Mucosa of rectum (tissue), 2 donors: ENCODE data around the gene GABRR1.

ENCODE experiments used
- H3K27ac ChIP-seq, 2 donors: one replicate each; pipeline ENCODE4 v1.7.0; 2013; ENCODE audit warnings: inconsistent platforms in 2 of 2, low read depth in 2 of 2, low read length in 2 of 2
- H3K27me3 ChIP-seq, 2 donors: one replicate each; pipeline ENCODE4 v1.7.0; 2013; ENCODE audit warnings: low read length in 2 of 2; ENCODE audit not compliant: control insufficient read depth in 2 of 2, insufficient read depth in 2 of 2
- H3K36me3 ChIP-seq, 2 donors: one replicate each; pipeline ENCODE4 v1.7.0; 2013; ENCODE audit warnings: low read length in 2 of 2; ENCODE audit not compliant: control insufficient read depth in 2 of 2, insufficient read depth in 2 of 2
- H3K4me1 ChIP-seq, 2 donors: one replicate each; pipeline ENCODE4 v1.7.0; 2013; ENCODE audit warnings: low read length in 2 of 2, mild to moderate bottlenecking in 1 of 2; ENCODE audit not compliant: control insufficient read depth in 2 of 2, insufficient read depth in 2 of 2
- H3K4me3 ChIP-seq, 2 donors: one replicate each; pipeline ENCODE4 v1.7.0; 2013; ENCODE audit warnings: low read length in 2 of 2
- H3K9ac ChIP-seq, 2 donors: one replicate each; pipeline ENCODE4 v1.7.0; 2013; ENCODE audit warnings: low read length in 2 of 2, low read depth in 1 of 2, mild to moderate bottlenecking in 1 of 2
- H3K9me3 ChIP-seq, 2 donors: one replicate each; pipeline ENCODE4 v1.7.0; 2013; ENCODE audit warnings: low read length in 2 of 2; ENCODE audit not compliant: control insufficient read depth in 2 of 2
- donor health status: healthy.
- donor health status: Normal muscosa, but diverticular disease.

GABRR1 gene

DNA sequence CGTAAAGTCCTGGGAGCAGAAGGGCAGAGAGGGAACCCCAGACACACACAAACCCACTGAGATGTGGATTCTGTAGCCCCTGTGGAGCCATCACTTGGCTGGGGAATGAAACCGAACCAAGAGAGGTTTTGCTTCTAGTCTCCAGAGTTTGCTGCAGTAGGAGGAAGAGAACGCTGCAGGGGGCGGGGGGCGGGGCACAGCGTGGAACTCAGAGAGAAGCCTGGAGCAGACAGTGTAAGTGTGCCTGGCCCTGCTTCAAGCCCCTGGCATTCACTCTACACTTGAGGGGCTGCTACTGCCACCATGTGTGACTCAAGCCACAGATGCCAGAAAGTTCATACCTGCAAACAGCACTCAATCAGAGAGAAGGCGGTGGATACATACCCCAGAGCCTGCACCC, 18.9 kb downstream of the GABRR1 start:
- H3K4me3 ChIP-seq = no peak overlapping the region
- H3K27me3 ChIP-seq = no peaks in the 10 kb centered on the region
- no peaks in the 10 kb centered on the region for H3K36me3 ChIP-seq
- H3K27ac ChIP-seq = no peak overlapping the region
- H3K4me1 ChIP-seq = no peaks in the 10 kb centered on the region
- peaks cover 0 to 4% of the 10 kb centered on the region in 2 donors for H3K9me3 ChIP-seq
- no peak overlapping the region for H3K9ac ChIP-seq

DNA sequence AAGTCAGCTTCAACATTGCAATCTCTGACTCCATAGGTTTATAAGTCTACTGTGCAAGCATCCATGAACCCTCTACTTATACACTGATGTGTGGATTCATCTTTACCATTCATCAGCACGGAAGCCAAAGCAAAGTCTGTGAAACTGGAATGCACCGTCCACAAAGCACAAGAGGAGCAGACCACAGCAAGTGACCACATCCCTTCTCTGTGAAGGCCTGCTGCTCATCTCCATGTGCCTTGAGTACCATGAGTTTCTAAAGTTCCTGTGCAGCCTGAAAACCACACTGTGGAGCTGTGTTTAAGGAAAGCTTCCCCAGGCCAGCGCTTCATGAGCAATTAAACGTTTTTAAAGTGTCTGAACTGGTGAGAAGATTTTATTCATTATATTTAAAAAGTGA, 20.0 kb downstream of the GABRR1 start:
- H3K36me3 ChIP-seq = no peaks in the 10 kb centered on the region
- H3K27ac ChIP-seq = no peak overlapping the region
- H3K9ac ChIP-seq = no peak overlapping the region
- H3K4me3 ChIP-seq = no peak overlapping the region
- H3K9me3 ChIP-seq = peaks cover 0 to 4% of the 10 kb centered on the region in 2 donors
- no peaks in the 10 kb centered on the region for H3K4me1 ChIP-seq
- no peaks in the 10 kb centered on the region for H3K27me3 ChIP-seq

DNA sequence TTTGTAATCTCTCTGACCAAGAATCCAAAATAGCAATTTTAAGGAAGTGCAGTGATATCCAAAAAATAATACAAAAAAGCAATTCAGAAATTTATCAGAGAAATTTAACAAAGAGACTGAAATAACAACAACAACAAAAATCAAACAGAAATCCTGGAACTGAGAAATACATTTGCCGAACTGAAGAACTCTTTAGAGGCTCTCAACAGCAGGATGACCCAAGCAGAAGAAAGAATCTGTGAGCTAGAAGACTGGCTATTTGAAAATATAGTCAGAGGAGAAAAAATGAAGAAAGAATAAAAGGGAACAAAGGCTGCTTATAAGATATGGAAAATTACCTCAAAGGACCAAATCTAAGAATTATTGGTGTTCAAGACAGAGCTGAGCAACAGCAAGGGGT, 22.6 kb downstream of the GABRR1 start:
- Histone ChIP-seq H3K4me3 (no peak overlapping the region), H3K4me1 (no peaks in the 10 kb centered on the region), H3K9me3 (peaks cover 0 to 4% of the 10 kb centered on the region in 2 donors), H3K9ac (no peak overlapping the region), H3K27ac (no peak overlapping the region), H3K27me3 (no peaks in the 10 kb centered on the region), H3K36me3 (no peaks in the 10 kb centered on the region)

DNA sequence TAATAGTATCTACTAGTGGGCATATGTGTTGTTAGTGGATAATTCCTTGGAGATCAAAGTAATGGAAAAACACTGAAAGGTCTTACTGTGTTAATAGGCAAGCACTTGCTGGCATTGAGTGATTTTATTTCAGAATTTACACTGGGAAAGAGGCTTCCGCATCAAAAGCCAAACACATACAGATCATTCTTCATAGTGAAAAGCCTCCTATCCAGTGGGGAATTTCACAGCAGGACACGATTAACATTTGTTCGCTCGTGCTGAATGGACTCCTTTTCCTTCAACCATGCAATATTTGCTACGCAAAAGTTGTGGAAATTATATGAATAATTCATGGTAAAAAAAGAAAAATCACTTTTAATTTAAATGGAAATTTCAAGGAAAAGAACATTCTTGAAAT, 26.4 kb downstream of the GABRR1 start:
- Histone ChIP-seq H3K9me3 (peaks cover 0 to 3% of the 10 kb centered on the region in 2 donors), H3K27me3 (no peaks in the 10 kb centered on the region), H3K27ac (no peak overlapping the region), H3K36me3 (no peaks in the 10 kb centered on the region), H3K4me1 (no peaks in the 10 kb centered on the region), H3K4me3 (no peak overlapping the region), H3K9ac (no peak overlapping the region)

DNA sequence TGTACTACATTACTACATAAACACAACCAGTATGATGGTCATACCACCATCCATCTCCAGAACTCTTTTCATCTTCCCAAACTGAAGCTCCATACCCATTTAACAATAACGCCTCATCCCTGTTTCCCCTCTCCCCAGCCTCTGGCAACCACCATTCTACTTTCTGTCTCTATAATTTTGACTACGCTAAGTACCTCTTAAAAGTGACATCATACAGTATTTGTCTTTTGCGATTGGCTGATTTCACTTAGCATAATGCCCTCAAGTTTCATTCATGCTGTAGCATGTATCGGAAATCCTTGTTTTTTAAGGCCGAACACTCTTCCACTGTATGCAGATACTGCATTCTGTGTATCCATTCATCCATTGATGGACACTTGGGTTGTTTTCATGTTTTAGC, 29.7 kb downstream of the GABRR1 start:
- Histone ChIP-seq H3K4me3 (no peak overlapping the region), H3K27ac (no peak overlapping the region), H3K36me3 (no peaks in the 10 kb centered on the region), H3K9ac (no peak overlapping the region), H3K9me3 (no peaks in the 10 kb centered on the region), H3K4me1 (no peaks in the 10 kb centered on the region), H3K27me3 (no peaks in the 10 kb centered on the region)

DNA sequence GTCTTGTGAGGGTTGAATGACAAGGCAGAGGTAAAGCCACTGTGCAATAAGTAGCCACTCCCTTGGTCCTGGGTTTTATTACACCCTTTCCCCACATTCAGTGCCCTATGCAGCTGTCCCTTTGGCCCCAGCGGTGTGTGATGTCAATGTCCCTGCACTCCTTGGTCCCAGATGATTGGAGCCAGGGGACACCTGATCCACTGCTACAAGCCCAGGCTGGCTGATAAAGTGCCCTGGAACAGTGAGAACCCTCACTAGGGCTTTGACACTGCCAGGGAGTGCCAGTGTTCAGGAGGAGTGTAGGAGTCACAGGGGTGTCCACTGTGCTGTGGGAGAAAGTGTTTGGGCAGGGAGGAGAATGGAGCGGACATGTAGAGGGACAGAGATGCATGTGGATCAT, 30.4 kb downstream of the GABRR1 start:
- Histone ChIP-seq H3K27ac (no peak overlapping the region), H3K36me3 (no peaks in the 10 kb centered on the region), H3K9me3 (no peaks in the 10 kb centered on the region), H3K4me1 (no peaks in the 10 kb centered on the region), H3K27me3 (no peaks in the 10 kb centered on the region), H3K4me3 (no peak overlapping the region), H3K9ac (no peak overlapping the region)

DNA sequence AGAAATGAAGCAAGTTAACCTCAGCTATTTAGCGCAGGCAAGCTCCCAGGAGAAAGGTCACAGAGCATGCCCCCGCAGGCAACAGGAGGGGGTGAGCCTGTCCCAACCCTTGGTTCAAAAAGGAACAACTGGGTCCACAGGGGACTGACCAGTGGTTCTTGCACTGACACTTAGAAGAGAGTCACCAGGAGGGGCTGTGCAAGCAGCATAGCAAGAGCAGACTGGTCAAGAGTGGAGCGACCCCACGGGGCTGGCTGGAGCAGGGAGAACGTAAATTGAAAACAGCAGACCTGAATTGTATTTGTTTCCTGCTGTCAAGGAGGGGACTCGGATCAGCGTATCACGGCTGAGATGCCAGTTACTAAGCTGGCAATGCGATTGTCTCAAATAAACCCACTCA, 32.8 kb downstream of the GABRR1 start:
- Histone ChIP-seq H3K36me3 (no peaks in the 10 kb centered on the region), H3K9ac (no peak overlapping the region), H3K4me3 (no peak overlapping the region), H3K27ac (no peak overlapping the region), H3K27me3 (no peaks in the 10 kb centered on the region), H3K9me3 (no peaks in the 10 kb centered on the region), H3K4me1 (no peaks in the 10 kb centered on the region)

DNA sequence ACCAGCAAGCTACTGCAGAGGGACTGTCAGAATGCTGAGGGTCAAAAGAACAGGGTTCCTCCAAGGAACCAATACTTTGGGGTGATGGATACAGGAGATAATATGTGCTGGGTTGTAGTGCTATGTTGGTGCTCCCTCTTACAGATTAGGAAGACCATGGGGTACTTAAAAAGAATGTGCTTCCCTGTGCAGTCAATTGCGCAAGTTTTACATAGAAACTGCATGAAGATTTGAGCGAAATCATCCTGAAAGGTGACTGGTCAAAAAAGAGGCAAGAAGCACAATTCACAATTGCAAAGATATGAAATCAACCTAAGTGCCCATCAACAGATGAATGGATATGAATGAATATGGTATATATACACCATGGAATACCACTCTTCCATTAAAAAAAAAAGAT, 33.9 kb downstream of the GABRR1 start:
- Histone ChIP-seq H3K4me3 (no peak overlapping the region), H3K9me3 (no peaks in the 10 kb centered on the region), H3K9ac (no peak overlapping the region), H3K27ac (no peak overlapping the region), H3K4me1 (no peaks in the 10 kb centered on the region), H3K27me3 (no peaks in the 10 kb centered on the region), H3K36me3 (no peaks in the 10 kb centered on the region)

DNA sequence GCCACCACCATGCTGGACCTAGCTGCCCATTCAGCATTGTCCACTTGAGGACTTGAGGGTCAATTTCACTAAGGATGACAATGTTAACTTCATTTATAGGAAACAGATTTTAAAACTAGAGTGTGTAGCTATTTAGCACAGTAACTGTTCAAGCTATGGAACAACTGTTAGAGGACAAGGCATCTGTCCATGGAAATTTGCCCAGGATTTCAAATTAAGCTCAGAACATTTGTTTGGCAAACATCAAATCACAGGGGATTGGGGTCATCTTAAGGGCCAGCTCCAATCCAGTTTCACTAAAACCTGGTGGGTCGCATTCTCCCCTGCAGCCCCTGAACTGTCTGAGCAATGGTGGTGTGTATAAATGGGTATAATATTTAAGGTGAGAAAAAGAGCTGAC, 36.2 kb downstream of the GABRR1 start:
- Histone ChIP-seq H3K27me3 (no peaks in the 10 kb centered on the region), H3K27ac (no peak overlapping the region), H3K4me1 (no peaks in the 10 kb centered on the region), H3K36me3 (no peaks in the 10 kb centered on the region), H3K4me3 (no peak overlapping the region), H3K9me3 (no peaks in the 10 kb centered on the region), H3K9ac (no peak overlapping the region)

DNA sequence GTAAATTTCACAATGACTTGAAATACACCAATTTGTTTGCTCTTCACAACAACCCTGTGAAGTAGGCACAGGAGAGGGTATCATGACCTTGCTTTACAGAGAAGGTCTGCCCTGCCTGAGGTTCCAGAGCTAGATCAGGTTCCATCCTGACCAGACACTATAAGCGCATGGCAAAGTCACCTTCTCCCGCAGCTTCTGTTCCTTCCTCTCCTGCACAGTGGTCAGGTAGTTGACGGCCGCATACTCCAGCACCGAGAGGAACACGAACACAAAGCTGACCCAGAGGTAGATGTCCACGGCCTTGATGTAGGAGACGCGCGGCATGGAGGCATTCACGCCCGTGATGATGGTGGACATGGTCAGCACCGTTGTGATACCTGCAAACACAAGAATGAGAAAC, 37.0 kb downstream of the GABRR1 start:
- no peak overlapping the region for H3K4me3 ChIP-seq
- H3K9me3 ChIP-seq = no peaks in the 10 kb centered on the region
- no peaks in the 10 kb centered on the region for H3K4me1 ChIP-seq
- H3K36me3 ChIP-seq = no peaks in the 10 kb centered on the region
- H3K9ac ChIP-seq = no peak overlapping the region
- no peak overlapping the region for H3K27ac ChIP-seq
- H3K27me3 ChIP-seq = no peaks in the 10 kb centered on the region

DNA sequence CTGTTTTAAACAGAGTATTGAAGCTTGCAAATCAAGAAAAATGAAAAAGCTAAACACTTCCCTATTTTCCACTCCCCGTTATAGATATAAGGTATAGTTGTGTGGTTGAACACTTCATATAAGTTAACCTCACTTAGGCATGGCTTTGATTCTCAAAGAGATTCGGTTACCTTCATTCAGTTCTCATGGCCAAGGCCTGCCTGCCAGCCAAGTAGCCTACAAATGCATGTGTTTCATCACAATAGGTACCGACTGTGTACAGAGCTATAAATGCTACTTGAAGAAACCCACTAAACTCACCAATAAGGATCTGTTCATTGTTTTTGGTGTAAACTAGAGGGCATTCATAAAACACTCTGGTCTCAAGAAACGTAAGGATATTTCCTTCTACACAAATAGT, 43.5 kb downstream of the GABRR1 start:
- Histone ChIP-seq H3K27me3 (no peaks in the 10 kb centered on the region), H3K9ac (no peak overlapping the region), H3K4me1 (no peaks in the 10 kb centered on the region), H3K4me3 (no peak overlapping the region), H3K9me3 (no peaks in the 10 kb centered on the region), H3K36me3 (no peaks in the 10 kb centered on the region), H3K27ac (no peak overlapping the region)
